Uterus (tissue), 2 donors: ENCODE data around the gene KRTAP9-3.

Experiments
- POLR2A ChIP-seq, 2 donors: fragments of 450-650 bp; IDR thresholded peaks; one replicate each; pipeline ENCODE4 v1.6.1; 2016; ENCODE audit warnings: antibody characterized with exemption in 2 of 2, mild to moderate bottlenecking in 1 of 2, moderate library complexity in 1 of 2
- TF ChIP-seq, protein P1 (sequence below), 4 experiments: fragments of 200-600 bp in 2 of 4; fragments of 450-650 bp in 2 of 4; sonication (generic) in 2 of 4; IDR thresholded peaks; one replicate each; pipeline ENCODE4 v1.5.1; 2016 to 2019; ENCODE audit warnings: antibody characterized with exemption in 4 of 4, mild to moderate bottlenecking in 2 of 4, moderate library complexity in 1 of 4

DNA sequence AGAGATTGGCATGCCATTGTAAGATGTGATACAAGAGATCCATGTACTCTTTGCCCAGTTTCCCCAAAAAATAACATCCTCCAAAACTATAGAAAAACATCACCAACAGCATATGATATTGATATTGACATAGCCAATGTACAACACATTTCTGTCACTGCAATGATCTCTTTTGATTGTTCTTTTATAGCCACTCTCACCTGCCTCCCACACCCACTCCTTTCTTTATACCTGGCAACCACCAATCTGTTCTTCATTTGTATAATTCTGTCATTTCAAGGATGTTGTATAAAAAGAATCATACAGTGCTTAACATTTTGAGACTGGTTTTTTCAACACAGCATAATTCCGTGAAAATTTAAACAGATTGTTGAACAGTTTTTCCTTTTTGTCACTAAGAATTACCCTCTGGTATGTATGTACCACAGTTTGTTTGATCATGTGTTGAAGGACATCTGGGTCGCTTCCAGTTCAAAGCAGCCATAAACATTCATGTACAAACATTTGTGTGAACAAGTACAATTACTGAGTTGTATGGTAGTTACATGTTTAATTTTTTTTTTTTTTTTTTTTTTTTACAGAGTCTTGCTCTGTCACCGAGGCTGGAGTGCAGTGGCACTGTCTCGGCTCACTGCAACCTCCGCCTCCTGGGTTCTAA is 32.7 kb upstream of the KRTAP9-3 start:
- TF ChIP-seq, protein P1, sequence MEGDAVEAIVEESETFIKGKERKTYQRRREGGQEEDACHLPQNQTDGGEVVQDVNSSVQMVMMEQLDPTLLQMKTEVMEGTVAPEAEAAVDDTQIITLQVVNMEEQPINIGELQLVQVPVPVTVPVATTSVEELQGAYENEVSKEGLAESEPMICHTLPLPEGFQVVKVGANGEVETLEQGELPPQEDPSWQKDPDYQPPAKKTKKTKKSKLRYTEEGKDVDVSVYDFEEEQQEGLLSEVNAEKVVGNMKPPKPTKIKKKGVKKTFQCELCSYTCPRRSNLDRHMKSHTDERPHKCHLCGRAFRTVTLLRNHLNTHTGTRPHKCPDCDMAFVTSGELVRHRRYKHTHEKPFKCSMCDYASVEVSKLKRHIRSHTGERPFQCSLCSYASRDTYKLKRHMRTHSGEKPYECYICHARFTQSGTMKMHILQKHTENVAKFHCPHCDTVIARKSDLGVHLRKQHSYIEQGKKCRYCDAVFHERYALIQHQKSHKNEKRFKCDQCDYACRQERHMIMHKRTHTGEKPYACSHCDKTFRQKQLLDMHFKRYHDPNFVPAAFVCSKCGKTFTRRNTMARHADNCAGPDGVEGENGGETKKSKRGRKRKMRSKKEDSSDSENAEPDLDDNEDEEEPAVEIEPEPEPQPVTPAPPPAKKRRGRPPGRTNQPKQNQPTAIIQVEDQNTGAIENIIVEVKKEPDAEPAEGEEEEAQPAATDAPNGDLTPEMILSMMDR (IDR thresholded peaks at IDR 0.05): no peak
- no peak for TF ChIP-seq POLR2A (IDR thresholded peaks at IDR 0.05)
